Trophoblast cell (in vitro differentiated cells and primary cell): Measurements from ENCODE around the gene NOCT.
"Not testable (repeated sequence)": the region's sequence is repeated elsewhere in the genome, so short reads cannot be mapped to it uniquely, and the experiment has no call there.

Experiments used
- DNase-seq, 2 donors: peaks; one replicate each; pipeline ENCODE4 v3.0.0-alpha.2; 2016
- H2AFZ ChIP-seq: 2 replicates; pipeline ENCODE4 v1.6.1; 2013; ENCODE audit warnings: low read length, moderate library complexity, mild to moderate bottlenecking; ENCODE audit not compliant: insufficient read depth, poor library complexity
- H2AK5ac ChIP-seq: 2 replicates; pipeline ENCODE4 v1.6.1; 2013; ENCODE audit warnings: mild to moderate bottlenecking, low read length
- H2BK120ac ChIP-seq: 2 replicates; pipeline ENCODE4 v1.6.1; 2013; ENCODE audit warnings: low read length, mild to moderate bottlenecking, moderate library complexity; ENCODE audit not compliant: insufficient read depth, poor library complexity
- H2BK12ac ChIP-seq: 2 replicates; pipeline ENCODE4 v1.6.1; 2013; ENCODE audit warnings: mild to moderate bottlenecking, low read length, moderate library complexity
- H2BK5ac ChIP-seq: 2 replicates; pipeline ENCODE4 v1.6.1; 2013; ENCODE audit warnings: low read length, low read depth, moderate library complexity, mild to moderate bottlenecking; ENCODE audit not compliant: poor library complexity
- H3K14ac ChIP-seq: 2 replicates; pipeline ENCODE4 v1.6.1; 2013; ENCODE audit warnings: mild to moderate bottlenecking, low read length
- H3K18ac ChIP-seq: 2 replicates; pipeline ENCODE4 v1.6.1; 2013; ENCODE audit warnings: mild to moderate bottlenecking, low read length
- H3K23ac ChIP-seq: 2 replicates; pipeline ENCODE4 v1.6.1; 2013; ENCODE audit warnings: low read length
- H3K27ac ChIP-seq: 2 replicates; pipeline ENCODE4 v1.5.1; 2013; ENCODE audit warnings: low read depth, mild to moderate bottlenecking, inconsistent platforms, low read length, moderate library complexity
- H3K27me3 ChIP-seq: 2 replicates; pipeline ENCODE4 v1.6.1; 2013; ENCODE audit warnings: inconsistent platforms, mild to moderate bottlenecking, low read length, moderate library complexity; ENCODE audit not compliant: insufficient read depth
- H3K36me3 ChIP-seq, 2 experiments: 1 replicate in 1 of 2; 2 replicates in 1 of 2; pipeline ENCODE4 v1.6.1; 2013; ENCODE audit warnings: low read length in 2 of 2, mild to moderate bottlenecking in 2 of 2, moderate library complexity in 1 of 2; ENCODE audit not compliant: insufficient read depth in 2 of 2, control insufficient read depth in 1 of 2
- H3K4ac ChIP-seq: 2 replicates; pipeline ENCODE4 v1.6.1; 2013; ENCODE audit warnings: low read depth, mild to moderate bottlenecking, low read length, moderate library complexity
- H3K4me1 ChIP-seq, 2 experiments: 1 replicate in 1 of 2; 2 replicates in 1 of 2; pipeline ENCODE4 v1.6.1; 2013; ENCODE audit warnings: low read length in 2 of 2, mild to moderate bottlenecking in 2 of 2, moderate library complexity in 1 of 2; ENCODE audit not compliant: insufficient read depth in 2 of 2, control insufficient read depth in 1 of 2
- H3K4me2 ChIP-seq: 2 replicates; pipeline ENCODE4 v1.6.1; 2013; ENCODE audit warnings: inconsistent platforms, mild to moderate bottlenecking, low read length, moderate library complexity
- H3K4me3 ChIP-seq: 2 replicates; pipeline ENCODE4 v1.5.1; 2013; ENCODE audit warnings: mild to moderate bottlenecking, low read depth, low read length, inconsistent platforms
- H3K79me1 ChIP-seq: one replicate; pipeline ENCODE4 v1.6.1; 2013; ENCODE audit warnings: low read length
- H3K79me2 ChIP-seq: 2 replicates; pipeline ENCODE4 v1.6.1; 2013; ENCODE audit warnings: low read length, mild to moderate bottlenecking; ENCODE audit not compliant: control insufficient read depth, insufficient read depth, poor library complexity
- H3K9ac ChIP-seq: 2 replicates; pipeline ENCODE4 v1.6.1; 2013; ENCODE audit warnings: mild to moderate bottlenecking, low read length
- H3K9me3 ChIP-seq: 2 replicates; pipeline ENCODE4 v1.6.1; 2013; ENCODE audit warnings: low read depth, mild to moderate bottlenecking, control low read depth, inconsistent platforms, low read length; ENCODE audit not compliant: insufficient read depth
- H4K12ac ChIP-seq: 2 replicates; pipeline ENCODE4 v1.6.1; 2013; ENCODE audit warnings: low read depth, mild to moderate bottlenecking, low read length, moderate library complexity
- H4K8ac ChIP-seq: 2 replicates; pipeline ENCODE4 v1.6.1; 2013; ENCODE audit warnings: low read depth, mild to moderate bottlenecking, low read length, moderate library complexity
- H4K91ac ChIP-seq: one replicate; pipeline ENCODE4 v1.6.1; 2013; ENCODE audit warnings: low read depth, mild to moderate bottlenecking, low read length, moderate library complexity
- WGBS: extraction: QIAGEN DNeasy Blood & Tissue Kit; methylation state at CpG from one replicate; pipeline ENCODE4 v1.1.7; 2013; ENCODE audit warnings: missing lambda C conversion rate; ENCODE audit not compliant: insufficient read length, insufficient coverage; ENCODE audit errors: extremely low coverage; 5-methylcytosine and 5-hydroxymethylcytosine counted together

NOCT gene

DNA sequence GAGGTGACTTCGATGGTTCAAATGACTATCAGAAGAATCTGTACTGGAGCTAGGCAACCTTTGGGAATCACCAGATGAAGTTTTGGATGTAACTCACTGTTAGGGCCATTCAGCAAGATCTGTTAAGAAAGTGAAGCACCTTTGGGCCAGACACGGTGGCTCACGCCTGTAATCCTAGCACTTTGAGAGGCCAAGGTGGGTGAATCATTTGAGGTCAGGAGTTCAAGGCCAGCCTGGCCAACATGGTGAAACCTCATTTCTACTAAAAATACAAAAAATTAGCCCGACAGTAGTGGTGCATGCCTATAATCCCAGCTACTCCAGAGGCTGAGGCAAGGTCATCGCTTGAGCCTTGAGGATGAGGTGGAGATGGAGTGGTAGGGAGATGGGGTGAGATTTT is 15.4 kb upstream of the NOCT start:
- WGBS, result no CpG with 5 or more reads among the region's 5 CpGs

GRCh38 chr4:139001430-139001829 is 14.2 kb upstream of the NOCT start:
- H2AFZ ChIP-seq, H2BK5ac ChIP-seq, H3K4me2 ChIP-seq, H2BK120ac ChIP-seq, H3K36me3 ChIP-seq, H3K79me2 ChIP-seq, H3K79me1 ChIP-seq, H4K12ac ChIP-seq, H3K9ac ChIP-seq, H3K23ac ChIP-seq, DNase-seq, H3K4me3 ChIP-seq, H3K27ac ChIP-seq, H4K8ac ChIP-seq, H2AK5ac ChIP-seq, H3K14ac ChIP-seq, H3K9me3 ChIP-seq, H3K18ac ChIP-seq, H4K91ac ChIP-seq, H2BK12ac ChIP-seq, H3K4me1 ChIP-seq, H3K4ac ChIP-seq, H3K27me3 ChIP-seq: not testable (repeated sequence)
- no CpG with 5 or more reads among the region's 7 CpGs for WGBS

More for the DNA sequence above, 15.4 kb upstream of the NOCT start:
- H4K91ac ChIP-seq, H3K27ac ChIP-seq, H3K4me1 ChIP-seq, H3K9me3 ChIP-seq, H2AK5ac ChIP-seq, H3K18ac ChIP-seq, H2BK5ac ChIP-seq, H4K12ac ChIP-seq, H2AFZ ChIP-seq, H3K79me1 ChIP-seq, H3K23ac ChIP-seq, H2BK12ac ChIP-seq, H3K36me3 ChIP-seq, H3K79me2 ChIP-seq, H3K27me3 ChIP-seq, H3K4me2 ChIP-seq, H4K8ac ChIP-seq, H3K4me3 ChIP-seq, DNase-seq, H2BK120ac ChIP-seq, H3K4ac ChIP-seq, H3K14ac ChIP-seq, H3K9ac ChIP-seq: not testable (repeated sequence)

- H2AK5ac ChIP-seq, H3K18ac ChIP-seq, H3K27ac ChIP-seq, H3K14ac ChIP-seq, H3K4me1 ChIP-seq, H4K91ac ChIP-seq, H3K4me3 ChIP-seq, H4K12ac ChIP-seq, H4K8ac ChIP-seq, H3K36me3 ChIP-seq, H3K9me3 ChIP-seq, H2BK5ac ChIP-seq, H3K4ac ChIP-seq, H2AFZ ChIP-seq, H2BK12ac ChIP-seq, H2BK120ac ChIP-seq, H3K23ac ChIP-seq, DNase-seq, H3K4me2 ChIP-seq, H3K79me1 ChIP-seq, H3K79me2 ChIP-seq, H3K27me3 ChIP-seq, H3K9ac ChIP-seq: not testable (repeated sequence)
- WGBS, result no CpG with 5 or more reads among the region's 4 CpGs
Observed at GRCh38 chr4:139003668-139004067, 11.9 kb upstream of the NOCT start.

DNA sequence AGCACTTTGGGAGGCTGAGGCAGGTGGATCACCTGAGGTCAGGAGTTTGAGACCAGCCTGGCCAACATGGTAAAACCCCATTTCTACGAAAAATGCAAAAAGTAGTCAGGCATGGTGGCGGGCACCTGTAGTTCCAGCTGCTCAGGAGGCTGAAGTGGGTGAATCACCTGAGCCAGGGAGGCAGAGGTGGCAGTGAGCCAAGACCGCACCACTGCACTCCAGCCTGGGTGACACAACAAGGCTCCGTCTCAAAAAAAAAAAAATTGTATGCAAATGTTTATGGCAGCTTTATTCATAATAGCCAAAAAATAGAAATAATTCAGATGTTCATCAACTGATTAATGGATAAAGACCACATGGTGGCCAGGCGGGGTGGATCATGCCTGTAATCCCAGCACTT is 9.8 kb upstream of the NOCT start:
- Histone ChIP-seq H3K4me2 (no peak overlapping the region), H3K23ac (no peak overlapping the region), H3K9me3 (peaks cover 3% of the 10 kb centered on the region), H4K8ac (no peak overlapping the region), H2BK5ac (no peak overlapping the region), H3K27me3 (no peaks in the 10 kb centered on the region), H4K91ac (no peak overlapping the region), H3K4me1 (no peaks in the 10 kb centered on the region), H3K4me3 (no peak overlapping the region), H3K14ac (no peak overlapping the region), H4K12ac (no peak overlapping the region), H3K27ac (no peak overlapping the region), H2AK5ac (no peak overlapping the region), H3K79me2 (no peaks in the 10 kb centered on the region), H2BK120ac (no peak overlapping the region), H3K79me1 (no peaks in the 10 kb centered on the region), H3K4ac (no peak overlapping the region), H2AFZ (no peak overlapping the region), H2BK12ac (no peak overlapping the region), H3K18ac (no peak overlapping the region), H3K36me3 (no peaks in the 10 kb centered on the region), H3K9ac (no peak overlapping the region)
- no CpG with 5 or more reads among the region's 5 CpGs for WGBS
- peak; percentile 66 to 68 for DNase-seq
